ENCODE data around the gene SCN11A.

The SCN11A gene

GRCh38 chr3:39051649-39052561, at the start of gene SCN11A, which contains the start of gene WDR48:
Gene SCN11A (minus strand): TSS chr3:39051944. CDS start chr3:38950362, 101,582 bp downstream.
Gene WDR48 (plus strand): TSS chr3:39052016. CDS start chr3:39052026, 10 bp downstream.
- TF ChIP-seq, protein P1, sequence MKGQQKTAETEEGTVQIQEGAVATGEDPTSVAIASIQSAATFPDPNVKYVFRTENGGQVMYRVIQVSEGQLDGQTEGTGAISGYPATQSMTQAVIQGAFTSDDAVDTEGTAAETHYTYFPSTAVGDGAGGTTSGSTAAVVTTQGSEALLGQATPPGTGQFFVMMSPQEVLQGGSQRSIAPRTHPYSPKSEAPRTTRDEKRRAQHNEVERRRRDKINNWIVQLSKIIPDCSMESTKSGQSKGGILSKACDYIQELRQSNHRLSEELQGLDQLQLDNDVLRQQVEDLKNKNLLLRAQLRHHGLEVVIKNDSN (IDR thresholded peaks at IDR 0.05) = no peak
- TF ChIP-seq CEBPB (IDR thresholded peaks at IDR 0.05) (no peak), EP300 (IDR thresholded peaks at IDR 0.05; ENCODE audit: borderline replicate concordance) (no peak), REST (IDR thresholded peaks at IDR 0.05; ENCODE audit: low read depth) (no peak), ZBTB7A (IDR thresholded peaks at IDR 0.05; ENCODE audit: low read depth) (peak; percentile 89; the same call in 1 of the 2 replicates), YY1 (IDR thresholded peaks at IDR 0.05; ENCODE audit: low read depth) (peak; percentile 98), TEAD4 (IDR thresholded peaks at IDR 0.05) (no peak), NFIC (IDR thresholded peaks at IDR 0.05) (no peak), RAD21 (IDR thresholded peaks at IDR 0.05; ENCODE audit: low read depth) (no peak), CREB1 (IDR thresholded peaks at IDR 0.05; ENCODE audit: low read depth) (peak; percentile 86), TCF12 (IDR thresholded peaks at IDR 0.05; ENCODE audit: low read depth) (no peak), FOXM1 (IDR thresholded peaks at IDR 0.05; ENCODE audit: borderline replicate concordance, low read depth) (no peak), TAF1 (IDR thresholded peaks at IDR 0.05; ENCODE audit: low read depth) (peak; percentile 89), EGR1 (IDR thresholded peaks at IDR 0.05) (peak; percentile 27; the same call in 1 of the 2 replicates)
- TF ChIP-seq, protein P2, sequence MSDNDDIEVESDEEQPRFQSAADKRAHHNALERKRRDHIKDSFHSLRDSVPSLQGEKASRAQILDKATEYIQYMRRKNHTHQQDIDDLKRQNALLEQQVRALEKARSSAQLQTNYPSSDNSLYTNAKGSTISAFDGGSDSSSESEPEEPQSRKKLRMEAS (IDR thresholded peaks at IDR 0.05) = peak; percentile 56

DNA sequence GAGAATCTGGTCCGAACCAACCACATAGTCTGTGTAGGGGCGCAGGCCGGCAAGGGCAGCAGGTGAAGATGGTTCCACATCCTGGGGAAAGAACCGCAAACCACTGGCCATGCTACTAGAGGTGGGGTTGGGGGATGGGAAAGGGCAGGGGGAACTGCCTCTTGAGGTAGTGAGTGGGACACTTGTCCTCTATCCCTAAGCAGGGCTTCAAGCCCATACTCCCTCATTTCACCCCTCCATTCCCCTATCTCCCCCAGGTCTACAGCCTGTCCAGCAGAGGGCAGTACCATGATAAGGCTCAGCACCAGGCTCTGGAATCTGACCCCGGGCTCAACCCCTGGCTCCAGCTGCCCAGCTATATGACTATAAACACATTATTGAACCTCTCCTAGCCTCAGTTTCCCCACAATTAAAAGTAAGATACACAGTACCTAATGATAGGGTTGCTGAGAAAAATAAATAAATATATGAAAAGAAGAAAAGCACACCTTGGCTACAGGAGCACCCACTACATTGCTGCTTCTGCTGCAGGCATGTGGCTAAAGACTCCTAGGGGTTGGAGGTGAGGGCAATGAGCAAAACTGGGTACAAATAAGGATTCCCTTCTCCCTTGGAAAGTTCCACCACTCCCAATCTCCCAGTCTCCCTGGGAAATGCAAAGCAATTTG, 49.4 kb upstream of the SCN11A start:
- TF ChIP-seq, protein P1 (IDR thresholded peaks at IDR 0.05) = no peak
- TF ChIP-seq RAD21 (IDR thresholded peaks at IDR 0.05; ENCODE audit: low read depth) = peak; percentile 69
- TF ChIP-seq YY1 (IDR thresholded peaks at IDR 0.05; ENCODE audit: low read depth) = no peak

GRCh38 chr3:39100500-39100886, 48.7 kb upstream of the SCN11A start:
- TF ChIP-seq, protein P1 (IDR thresholded peaks at IDR 0.05) = no peak
- TF ChIP-seq TCF12 (IDR thresholded peaks at IDR 0.05; ENCODE audit: low read depth) = no peak
- TF ChIP-seq YY1 (IDR thresholded peaks at IDR 0.05; ENCODE audit: low read depth) = no peak
- TF ChIP-seq TAF1 (IDR thresholded peaks at IDR 0.05; ENCODE audit: low read depth) = no peak
- no peak for TF ChIP-seq CEBPB (IDR thresholded peaks at IDR 0.05)
- no peak for TF ChIP-seq REST (IDR thresholded peaks at IDR 0.05; ENCODE audit: low read depth)
- no peak for TF ChIP-seq CREB1 (IDR thresholded peaks at IDR 0.05; ENCODE audit: low read depth)

- TF ChIP-seq CEBPB (IDR thresholded peaks at IDR 0.05) (no peak), YY1 (IDR thresholded peaks at IDR 0.05; ENCODE audit: low read depth) (no peak), EP300 (IDR thresholded peaks at IDR 0.05; ENCODE audit: borderline replicate concordance) (no peak), CREB1 (IDR thresholded peaks at IDR 0.05; ENCODE audit: low read depth) (no peak), RAD21 (IDR thresholded peaks at IDR 0.05; ENCODE audit: low read depth) (no peak), EGR1 (IDR thresholded peaks at IDR 0.05) (no peak), FOXM1 (IDR thresholded peaks at IDR 0.05; ENCODE audit: borderline replicate concordance, low read depth) (no peak), TCF12 (IDR thresholded peaks at IDR 0.05; ENCODE audit: low read depth) (no peak), TEAD4 (IDR thresholded peaks at IDR 0.05) (no peak), ZBTB7A (IDR thresholded peaks at IDR 0.05; ENCODE audit: low read depth) (no peak), NFIC (IDR thresholded peaks at IDR 0.05) (no peak), REST (IDR thresholded peaks at IDR 0.05; ENCODE audit: low read depth) (no peak)
- TF ChIP-seq, protein P2 (IDR thresholded peaks at IDR 0.05) = no peak
- TF ChIP-seq, protein P1 (IDR thresholded peaks at IDR 0.05) = no peak
Measured at GRCh38 chr3:39099738-39100499, 48.2 kb upstream of the SCN11A start.
